IMR-90 (cell line): Measurements from ENCODE around the gene TRPM4. TPM values are rescaled to one million over a fixed set of nuclear protein-coding genes. Genes with fewer than 3 reads are reported as not detected.

Experiments used
- ATAC-seq: fragments of 200-7000 bp; cut with Tn5 transposase; 2 replicates; pipeline ENCODE4 v1.9.1; 2020; ENCODE audit warnings: low read depth, mild to moderate bottlenecking, moderate library complexity
- BruUV-seq: library from RNA; stranded (reverse); fragments of 400-500 nt; replicated peaks from 2 replicates; lab custom pipeline; 2021; lab: Mats Ljungman, UMichigan
- CTCF ChIA-PET: fragments of 300-600 bp; formaldehyde crosslinking; extraction: SDS; loops from one replicate; lab custom pipeline; 2021; ENCODE audit warnings: antibody characterized with exemption; lab: Yijun Ruan, JAX
- POLR2A ChIA-PET: fragments of 300-600 bp; sonication (Branson Sonifier 250); formaldehyde crosslinking; loops from one replicate; lab custom pipeline; 2022; ENCODE audit warnings: antibody characterized with exemption; ENCODE audit not compliant: unreplicated experiment; lab: Charles Lee
- DNase-seq: peaks from one replicate; pipeline ENCODE4 v3.0.0; 2013
- H2AFZ ChIP-seq: replicated peaks from 2 replicates; pipeline ENCODE3; 2013; ENCODE audit warnings: low read length, mild to moderate bottlenecking; ENCODE audit not compliant: poor library complexity
- H2AK5ac ChIP-seq: 2 replicates; pipeline ENCODE4 v1.6.1; 2013; ENCODE audit warnings: low read depth, low read length, inconsistent platforms
- H2AK9ac ChIP-seq: replicated peaks from 2 replicates; pipeline ENCODE3; 2013; ENCODE audit warnings: mild to moderate bottlenecking, low read depth, low read length, moderate library complexity; ENCODE audit not compliant: poor library complexity
- H2BK120ac ChIP-seq: 2 replicates; pipeline ENCODE4 v1.6.1; 2013; ENCODE audit warnings: low read depth, low read length, inconsistent platforms
- H2BK15ac ChIP-seq: 3 replicates; pipeline ENCODE4 v1.6.1; 2013; ENCODE audit warnings: low read depth, low read length, inconsistent platforms
- H2BK20ac ChIP-seq: 2 replicates; pipeline ENCODE4 v1.6.1; 2013; ENCODE audit warnings: low read depth, mild to moderate bottlenecking, inconsistent platforms, low read length, moderate library complexity
- H2BK5ac ChIP-seq: 2 replicates; pipeline ENCODE4 v1.6.1; 2013; ENCODE audit warnings: mild to moderate bottlenecking, low read depth, low read length, inconsistent platforms; ENCODE audit not compliant: poor library complexity, severe bottlenecking
- H3K14ac ChIP-seq: replicated peaks from 2 replicates; pipeline ENCODE4 v1.6.1; 2013; ENCODE audit warnings: low read depth, low read length, inconsistent platforms
- H3K18ac ChIP-seq: 2 replicates; pipeline ENCODE4 v1.6.1; 2013; ENCODE audit warnings: low read depth, low read length, control low read depth
- H3K23ac ChIP-seq: 2 replicates; pipeline ENCODE4 v1.6.1; 2013; ENCODE audit warnings: low read depth, low read length, inconsistent platforms
- H3K27ac ChIP-seq: 2 replicates; pipeline ENCODE4 v1.5.1; 2013; ENCODE audit warnings: mild to moderate bottlenecking, control low read depth, low read length; ENCODE audit not compliant: insufficient read depth
- H3K27me3 ChIP-seq: 2 replicates; pipeline ENCODE4 v1.6.1; 2013; ENCODE audit warnings: low read length; ENCODE audit not compliant: control insufficient read depth, insufficient read depth
- H3K36me3 ChIP-seq: 2 replicates; pipeline ENCODE4 v1.6.1; 2013; ENCODE audit warnings: low read length, mixed read lengths; ENCODE audit not compliant: control insufficient read depth, insufficient read depth
- H3K4ac ChIP-seq: 2 replicates; pipeline ENCODE4 v1.6.1; 2013; ENCODE audit warnings: low read depth, low read length, inconsistent platforms
- H3K4me1 ChIP-seq: 2 replicates; pipeline ENCODE4 v1.6.1; 2013; ENCODE audit warnings: low read length, mixed read lengths; ENCODE audit not compliant: control insufficient read depth, insufficient read depth
- H3K4me2 ChIP-seq: 2 replicates; pipeline ENCODE4 v1.6.1; 2013; ENCODE audit warnings: low read depth, mild to moderate bottlenecking, control low read depth, low read length, moderate library complexity
- H3K4me3 ChIP-seq: 2 replicates; pipeline ENCODE4 v1.5.1; 2013; ENCODE audit warnings: low read depth, mild to moderate bottlenecking, control low read depth, low read length, moderate library complexity; ENCODE audit not compliant: insufficient read depth
- H3K56ac ChIP-seq: 2 replicates; pipeline ENCODE4 v1.6.1; 2013; ENCODE audit warnings: low read length, inconsistent platforms; ENCODE audit not compliant: insufficient read depth; ENCODE audit errors: extremely low read depth
- H3K79me1 ChIP-seq, 2 experiments: 2 replicates each; pipeline ENCODE4 v1.6.1; 2013; ENCODE audit warnings: low read length in 2 of 2, inconsistent platforms in 1 of 2, low read depth in 1 of 2
- H3K9ac ChIP-seq: 2 replicates; pipeline ENCODE4 v1.6.1; 2013; ENCODE audit warnings: low read depth, low read length, control low read depth
- H3K9me1 ChIP-seq: 2 replicates; pipeline ENCODE4 v1.6.1; 2013; ENCODE audit warnings: low read length, inconsistent platforms; ENCODE audit not compliant: insufficient read depth
- H3K9me3 ChIP-seq: 2 replicates; pipeline ENCODE4 v1.6.1; 2013; ENCODE audit warnings: low read length; ENCODE audit not compliant: control insufficient read depth, insufficient read depth
- H4K20me1 ChIP-seq: 2 replicates; pipeline ENCODE4 v1.6.1; 2013; ENCODE audit warnings: low read length, inconsistent platforms; ENCODE audit not compliant: insufficient read depth
- H4K5ac ChIP-seq: 2 replicates; pipeline ENCODE4 v1.6.1; 2013; ENCODE audit warnings: mild to moderate bottlenecking, low read depth, low read length, control low read depth
- H4K8ac ChIP-seq, 2 experiments: 2 replicates each; pipeline ENCODE4 v1.6.1; 2013; ENCODE audit warnings: low read depth in 2 of 2, low read length in 2 of 2, control low read depth in 1 of 2, inconsistent platforms in 1 of 2
- H4K91ac ChIP-seq: 2 replicates; pipeline ENCODE4 v1.6.1; 2013; ENCODE audit warnings: low read depth, low read length, inconsistent platforms; ENCODE audit not compliant: insufficient read depth
- CHD1 ChIP-seq: IDR thresholded peaks from 2 replicates; pipeline ENCODE4 v1.6.1; 2012; ENCODE audit warnings: low read depth, low read length, improper control_type of control experiment
- RAD21 ChIP-seq: IDR thresholded peaks from 2 replicates; pipeline ENCODE4 v1.6.1; 2012; ENCODE audit warnings: low read length, improper control_type of control experiment
- RCOR1 ChIP-seq: IDR thresholded peaks from 2 replicates; pipeline ENCODE4 v1.6.1; 2012; ENCODE audit warnings: mild to moderate bottlenecking, low read length, improper control_type of control experiment; ENCODE audit not compliant: insufficient replicate concordance
- whole genome bisulfite sequencing, 2 experiments: methylation state at CpG; one replicate each; pipeline versions ENCODE4 v1.1.5 to v1.1.7; 2013; ENCODE audit warnings: missing lambda C conversion rate in 2 of 2; ENCODE audit not compliant: insufficient read length in 1 of 2; ENCODE audit errors: extremely low coverage in 2 of 2; 5-methylcytosine and 5-hydroxymethylcytosine counted together
- dilution Hi-C: fragments of 300-500 bp; cut with HindIII; formaldehyde crosslinking; loops from one replicate; pipeline ENCODE4 v1.14.3; 2018; ENCODE audit warnings: low sequenced_read_pairs; ENCODE audit not compliant: unreplicated experiment
- in situ Hi-C: fragments of 300-500 bp; cut with MboI; formaldehyde crosslinking; loops from 3 replicates; pipeline ENCODE4 v1.14.3; 2019; ENCODE audit warnings: low sequenced_read_pairs, inconsistent platforms, mixed read lengths
- intact Hi-C: fragments of 100-400 bp; cut with micrococcal nuclease; formaldehyde crosslinking; loops from 2 replicates; pipeline ENCODE4 v1.10.0; 2022
- polyA plus RNA-seq, 3 experiments: library from polyadenylated mRNA; depleted of rRNA; stranded (reverse); fragments of >200 nt; gene quantifications; 2 replicates each; pipeline ENCODE4 v1.2.3, GENCODE V29; 2012; ENCODE audit warnings: low replicate concordance in 1 of 3
- total RNA-seq: library from RNA; depleted of rRNA; stranded (reverse); fragments of >200 nt; gene quantifications from 2 replicates; pipeline ENCODE4 v1.2.3, GENCODE V29; 2012

TRPM4 gene
- total and polyA plus RNA-seq, 2 of the 4 experiments (the other 2 are of a cell fraction), result 2.2 to 19.7 TPM

GRCh38 chr19:49249933-49250332, 92.3 kb downstream of the TRPM4 start:
- DNase-seq, result no peak
- in situ Hi-C loops, result loop anchor here (25.0 kb wide), 1 partner anchor 312 kb away; no protein-coding TSS in a partner anchor

More at GRCh38 chr19:49249933-49250332, 92.3 kb downstream of the TRPM4 start:
- no peak overlapping the region for H2BK120ac ChIP-seq
- no peak overlapping the region for H4K91ac ChIP-seq
- WGBS, 2 experiments, result 40% methylated on average over 1 of the region's 2 CpGs; no CpG with 5 or more reads in 1 of the 2 experiments
- H3K36me3 ChIP-seq, result no peaks in the 10 kb centered on the region
- dilution Hi-C loops, result no loop called here
- H3K9me1 ChIP-seq, result no peaks in the 10 kb centered on the region
- H4K8ac ChIP-seq, result no peak overlapping the region
- no peak overlapping the region for H2BK20ac ChIP-seq
- no peaks in the 10 kb centered on the region for H4K20me1 ChIP-seq
- peaks cover 18% of the 10 kb centered on the region for H3K27me3 ChIP-seq
- H3K9ac ChIP-seq, result no peak overlapping the region
- no peak overlapping the region for H4K5ac ChIP-seq
- H3K27ac ChIP-seq, result no peak overlapping the region
- H3K23ac ChIP-seq, result no peak overlapping the region
- H3K4me2 ChIP-seq, result no peak overlapping the region
- H3K4ac ChIP-seq, result no peak overlapping the region
- H3K79me1 ChIP-seq, result no peaks in the 10 kb centered on the region
- ChIA-PET POLR2A (no interaction called here), CTCF (no interaction called here)
- no peak overlapping the region for H3K18ac ChIP-seq
- ATAC-seq, result no peak
- no peak overlapping the region for H2AK5ac ChIP-seq
- H3K14ac ChIP-seq, result no peak overlapping the region
- no peaks in the 10 kb centered on the region for H3K4me1 ChIP-seq
- H2BK5ac ChIP-seq, result no peak overlapping the region
- no TSS peak for BruUV-seq
- no peak overlapping the region for H2BK15ac ChIP-seq
- no peak overlapping the region for H3K56ac ChIP-seq
- no peak for TF ChIP-seq CHD1
- no peak for TF ChIP-seq RAD21
- TF ChIP-seq RCOR1, result no peak
- intact Hi-C loops, result no loop called here
- H2AK9ac ChIP-seq, result no peak overlapping the region
- H3K4me3 ChIP-seq, result no peak overlapping the region
- no peaks in the 10 kb centered on the region for H3K9me3 ChIP-seq
- H2AFZ ChIP-seq, result no peak overlapping the region
